Lower leg skin (tissue), 4 donors: Measurements from ENCODE around the gene KCNJ10. TPM values are rescaled to one million over a fixed set of nuclear protein-coding genes. Genes with fewer than 3 reads are reported as not detected.
A peak's percentile ranks its signal among the peaks of the same experiment; 100 is the strongest.

ENCODE experiments used
- DNase-seq, 2 donors: peaks; one replicate each; pipeline ENCODE4 v3.0.0-alpha.2; 2019; ENCODE audit warnings: low spot score in 2 of 2
- H3K4me3 ChIP-seq: fragments of 200-600 bp; sonication (generic); 2 replicates; pipeline ENCODE4 v1.5.1; 2017; ENCODE audit warnings: mild to moderate bottlenecking, low read depth; ENCODE audit not compliant: poor library complexity, severe bottlenecking
- POLR2A ChIP-seq, 2 donors: fragments of 450-650 bp; IDR thresholded peaks; one replicate each; pipeline ENCODE4 v1.6.1; 2016 to 2017; ENCODE audit warnings: antibody characterized with exemption in 2 of 2, mild to moderate bottlenecking in 1 of 2, moderate library complexity in 1 of 2
- WGBS, 2 donors: methylation state at CpG; one replicate each; pipeline ENCODE4 v1.1.5; 2018; 5-methylcytosine and 5-hydroxymethylcytosine counted together
- intact Hi-C: fragments of 100-400 bp; cut with DNase I; formaldehyde crosslinking; loops from one replicate; pipeline ENCODE4 v1.15.0; 2023; ENCODE audit warnings: low total_unique reads
- total RNA-seq, 4 donors: library from RNA; depleted of rRNA; stranded (reverse); fragments of >200 nt; gene quantifications; one replicate each; pipeline ENCODE4 v1.1.0, GENCODE V29; 2016
- TF ChIP-seq, protein P1 (sequence below), 3 donors: fragments of 450-650 bp; IDR thresholded peaks; one replicate each; pipeline ENCODE4 v1.5.1; 2016; ENCODE audit warnings: antibody characterized with exemption in 3 of 3, mild to moderate bottlenecking in 3 of 3, moderate library complexity in 2 of 3

KCNJ10 gene
- total RNA-seq, 4 donors from 2014 or later = not detected

DNA sequence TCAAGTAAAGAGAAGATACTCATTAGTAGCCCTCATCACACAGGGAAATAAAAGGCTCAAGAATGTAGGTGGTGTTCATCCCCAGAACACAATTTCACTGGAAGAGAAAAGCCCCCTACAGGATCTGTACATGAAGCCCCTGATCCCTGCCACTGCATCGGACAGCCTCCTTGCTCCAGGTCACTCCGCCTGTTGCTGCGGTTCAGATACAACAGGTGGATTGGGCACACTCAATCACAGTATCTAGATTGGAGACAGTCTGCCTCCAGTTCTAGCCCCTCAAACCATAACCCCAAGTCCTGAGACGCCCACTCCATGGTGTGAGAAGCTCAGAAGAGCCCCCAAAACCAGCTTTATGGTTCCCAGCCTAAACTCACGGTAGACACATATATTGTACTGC, 117.0 kb downstream of the KCNJ10 start:
- H3K4me3 ChIP-seq = no peak overlapping the region
- 88 to 89% methylated on average over 5 of the region's 5 CpGs for WGBS, 2 donors
- no peak for TF ChIP-seq POLR2A (IDR thresholded peaks at IDR 0.05)
- TF ChIP-seq, protein P1, sequence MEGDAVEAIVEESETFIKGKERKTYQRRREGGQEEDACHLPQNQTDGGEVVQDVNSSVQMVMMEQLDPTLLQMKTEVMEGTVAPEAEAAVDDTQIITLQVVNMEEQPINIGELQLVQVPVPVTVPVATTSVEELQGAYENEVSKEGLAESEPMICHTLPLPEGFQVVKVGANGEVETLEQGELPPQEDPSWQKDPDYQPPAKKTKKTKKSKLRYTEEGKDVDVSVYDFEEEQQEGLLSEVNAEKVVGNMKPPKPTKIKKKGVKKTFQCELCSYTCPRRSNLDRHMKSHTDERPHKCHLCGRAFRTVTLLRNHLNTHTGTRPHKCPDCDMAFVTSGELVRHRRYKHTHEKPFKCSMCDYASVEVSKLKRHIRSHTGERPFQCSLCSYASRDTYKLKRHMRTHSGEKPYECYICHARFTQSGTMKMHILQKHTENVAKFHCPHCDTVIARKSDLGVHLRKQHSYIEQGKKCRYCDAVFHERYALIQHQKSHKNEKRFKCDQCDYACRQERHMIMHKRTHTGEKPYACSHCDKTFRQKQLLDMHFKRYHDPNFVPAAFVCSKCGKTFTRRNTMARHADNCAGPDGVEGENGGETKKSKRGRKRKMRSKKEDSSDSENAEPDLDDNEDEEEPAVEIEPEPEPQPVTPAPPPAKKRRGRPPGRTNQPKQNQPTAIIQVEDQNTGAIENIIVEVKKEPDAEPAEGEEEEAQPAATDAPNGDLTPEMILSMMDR (IDR thresholded peaks at IDR 0.05) = no peak
- intact Hi-C loops = no loop called here
- DNase-seq = peak in 1 of 2 donors; percentile 15

DNA sequence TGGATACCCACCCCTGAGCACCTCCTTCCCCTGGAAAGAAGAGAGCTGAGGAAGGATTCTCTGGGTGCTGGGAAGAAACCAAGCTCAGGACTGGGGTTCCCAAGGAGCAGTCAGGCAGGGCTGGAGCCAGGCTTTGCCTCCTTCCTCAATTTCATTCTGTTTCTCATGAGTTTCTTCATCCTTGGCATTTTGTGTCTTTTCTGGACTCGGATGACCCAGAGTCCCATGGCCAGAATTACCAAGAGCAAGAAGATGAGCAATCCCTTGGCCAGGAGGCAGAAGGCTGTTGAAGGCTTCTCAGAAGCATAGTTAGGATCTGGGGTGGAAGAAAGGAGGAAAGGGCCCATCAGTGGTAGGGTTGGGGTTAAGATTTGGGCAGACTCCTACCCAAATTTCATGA, 118.4 kb downstream of the KCNJ10 start:
- TF ChIP-seq, protein P1 (IDR thresholded peaks at IDR 0.05) = no peak
- no peak for TF ChIP-seq POLR2A (IDR thresholded peaks at IDR 0.05)
- intact Hi-C loops = no loop called here
- 59 to 65% methylated on average over 1 of the region's 1 CpG for WGBS, 2 donors
- H3K4me3 ChIP-seq = no peak overlapping the region
- DNase-seq = peak in 1 of 2 donors; percentile 80

DNA sequence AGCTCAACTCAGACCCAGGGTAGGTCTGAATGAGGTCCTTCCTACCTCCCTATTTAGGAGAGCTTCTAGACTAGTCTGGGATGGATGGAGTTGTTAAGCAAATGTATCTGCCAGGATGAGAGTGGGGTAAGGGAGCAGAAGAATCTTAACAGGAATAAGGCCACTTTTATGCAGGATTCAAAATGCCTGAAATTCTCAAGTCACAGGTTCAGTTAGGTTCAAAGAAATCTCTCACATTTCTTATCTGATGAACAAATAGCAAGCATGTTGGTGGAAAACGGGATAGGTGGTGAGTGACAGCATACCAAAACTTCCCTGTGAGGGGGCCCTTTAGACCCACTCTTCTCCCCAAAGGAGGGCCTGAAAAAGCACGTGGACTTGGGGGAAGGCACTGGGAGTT, 118.9 kb downstream of the KCNJ10 start:
- no peak overlapping the region for H3K4me3 ChIP-seq
- intact Hi-C loops = no loop called here
- no peak for DNase-seq
- TF ChIP-seq POLR2A (IDR thresholded peaks at IDR 0.05) = no peak
- TF ChIP-seq, protein P1 (IDR thresholded peaks at IDR 0.05) = no peak
- 70 to 86% methylated on average over 2 of the region's 2 CpGs for WGBS, 2 donors

DNA sequence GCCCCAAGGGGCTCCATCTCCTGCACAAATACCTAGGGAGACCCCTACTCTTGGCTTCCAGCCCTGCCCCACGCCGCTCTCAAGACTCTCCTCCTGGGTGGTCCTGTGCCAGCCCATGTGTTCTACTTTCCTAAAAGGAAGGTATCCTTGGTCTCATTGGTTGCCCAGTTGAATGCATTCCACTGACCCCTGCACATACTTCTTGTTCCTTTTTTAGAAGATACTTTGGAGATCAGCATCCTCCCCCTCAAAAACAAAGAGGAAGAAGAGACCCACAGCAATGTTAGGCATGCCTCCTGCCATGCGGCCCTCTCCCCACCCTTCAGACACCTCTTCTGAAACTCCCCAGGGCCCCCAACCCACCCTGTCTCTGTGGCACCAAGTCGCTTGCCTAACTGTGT, 120.0 kb downstream of the KCNJ10 start:
- no peak for TF ChIP-seq POLR2A (IDR thresholded peaks at IDR 0.05)
- TF ChIP-seq, protein P1 (IDR thresholded peaks at IDR 0.05) = no peak
- WGBS, 2 donors = 89 to 99% methylated on average over 4 of the region's 4 CpGs
- intact Hi-C loops = no loop called here
- H3K4me3 ChIP-seq = no peak overlapping the region
- DNase-seq = peak in 1 of 2 donors; percentile 58

DNA sequence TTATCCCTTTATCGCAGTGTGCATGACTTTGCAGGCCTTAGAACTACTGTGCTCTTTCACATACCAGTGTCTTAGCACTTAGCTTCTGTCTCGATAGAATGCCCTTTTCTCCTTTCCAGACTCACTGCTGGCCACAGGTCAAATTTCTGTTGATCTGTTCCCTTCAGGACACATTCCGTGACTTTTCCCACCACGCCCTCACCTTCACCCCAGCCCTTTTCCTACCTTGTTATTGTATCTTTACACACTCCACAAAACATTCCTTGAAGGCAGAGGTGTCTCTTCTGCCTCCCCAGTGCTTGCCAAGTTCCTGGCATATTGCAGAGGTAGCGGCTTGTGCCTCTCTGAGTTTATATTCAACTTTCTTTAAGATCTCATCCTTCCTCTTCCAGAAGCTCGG, 120.8 kb downstream of the KCNJ10 start:
- 54 to 57% methylated on average over 6 of the region's 6 CpGs for WGBS, 2 donors
- peak in 1 of 2 donors; percentile 43 for DNase-seq
- no peak overlapping the region for H3K4me3 ChIP-seq
- TF ChIP-seq POLR2A (IDR thresholded peaks at IDR 0.05) = no peak
- TF ChIP-seq, protein P1 (IDR thresholded peaks at IDR 0.05) = no peak
- intact Hi-C loops = no loop called here

Other genes with a start within 250 kb of the KCNJ10 start
- 1 to 10 TPM; 3.1 to 7.8 (median 5.2) TPM for gene SLAMF8, start 243.3 kb downstream of the KCNJ10 start, total RNA-seq
- 10 to 100 TPM; 14.6 to 54.5 (median 43.1) TPM for gene VSIG8, start 207.5 kb downstream of the KCNJ10 start, total RNA-seq
- gene CFAP45, start 170.0 kb downstream of the KCNJ10 start, total RNA-seq = 1 to 10 TPM in 1 of 4 donors, under 1 TPM in 3; 0.46 to 3.0 (median 0.66) TPM
- 100 to 1,000 TPM; 244 to 413 (median 306) TPM for gene TAGLN2, start 144.7 kb downstream of the KCNJ10 start, total RNA-seq
- gene IGSF9, start 124.5 kb downstream of the KCNJ10 start, total RNA-seq = 10 to 100 TPM; 17.7 to 29.6 (median 19.6) TPM
- not detected for gene SLAMF9, start 115.9 kb downstream of the KCNJ10 start, total RNA-seq
- gene PIGM, start 38.2 kb downstream of the KCNJ10 start, total RNA-seq = 1 to 10 TPM; 2.4 to 4.5 (median 3.6) TPM
- gene KCNJ9, start 11.4 kb upstream of the KCNJ10 start, total RNA-seq = under 1 TPM in 1 of 4 donors, not detected in 3; 0.12 TPM
- gene IGSF8, start 28.5 kb upstream of the KCNJ10 start, total RNA-seq = 10 to 100 TPM; 44.5 to 74.5 (median 54.9) TPM
- 1 to 10 TPM; 1.1 to 5.8 (median 5.0) TPM for gene ATP1A2, start 45.6 kb upstream of the KCNJ10 start, total RNA-seq
- under 1 TPM in 1 of 4 donors, not detected in 3; 0.32 TPM for gene ATP1A4, start 81.4 kb upstream of the KCNJ10 start, total RNA-seq
- gene CASQ1, start 120.4 kb upstream of the KCNJ10 start, total RNA-seq = under 1 TPM in 2 of 4 donors, not detected in 2; 0.12 to 0.23 TPM
- gene PEA15, start 135.2 kb upstream of the KCNJ10 start, total RNA-seq = 10 to 100 TPM; 50.7 to 76.6 (median 60.1) TPM
- 100 to 1,000 TPM in 2 of 4 donors, 10 to 100 TPM in 2; 90.2 to 141 (median 97.9) TPM for gene DCAF8, start 192.4 kb upstream of the KCNJ10 start, total RNA-seq
- gene PEX19, start 215.0 kb upstream of the KCNJ10 start, total RNA-seq = 10 to 100 TPM; 33.4 to 52.9 (median 48.2) TPM